ENCODE data around the gene HPCAL4. TPM values are rescaled to one million over a fixed set of nuclear protein-coding genes. Genes with fewer than 3 reads are reported as not detected.

HPCAL4 gene
- total RNA-seq, 1 donor from 2014 or later, result 4.4 TPM

DNA sequence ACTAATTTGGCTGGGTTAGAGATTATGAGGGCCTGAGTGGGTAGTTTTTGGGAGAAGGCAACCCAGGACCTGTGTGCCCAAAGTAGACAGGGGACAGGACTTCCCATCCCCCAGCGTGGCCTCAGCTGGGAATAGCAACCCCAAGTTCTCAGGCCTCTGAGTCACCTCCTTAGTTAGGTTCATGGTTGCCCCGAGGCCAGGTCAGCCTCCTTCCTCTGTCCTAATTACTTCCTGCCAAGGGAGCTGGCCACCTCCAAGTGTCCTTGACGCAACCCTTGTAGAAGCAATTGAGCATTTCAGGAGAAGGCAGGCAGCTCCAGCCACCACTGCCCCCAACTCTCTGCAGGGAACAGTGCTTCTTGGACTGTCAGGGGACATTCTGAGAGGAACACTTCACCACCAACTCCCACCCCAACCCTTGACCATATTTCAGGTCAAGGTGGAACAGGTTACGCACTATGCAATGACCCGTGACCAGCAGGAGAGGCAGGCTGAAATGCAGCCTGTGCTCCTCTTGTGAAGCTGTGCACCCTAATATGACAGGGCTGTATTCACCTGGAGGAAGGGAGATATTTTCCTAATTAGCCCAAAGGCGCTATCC is 14.2 kb downstream of the HPCAL4 start:
- DNase-seq (ENCODE audit: low read depth), result peak; percentile 76

DNA sequence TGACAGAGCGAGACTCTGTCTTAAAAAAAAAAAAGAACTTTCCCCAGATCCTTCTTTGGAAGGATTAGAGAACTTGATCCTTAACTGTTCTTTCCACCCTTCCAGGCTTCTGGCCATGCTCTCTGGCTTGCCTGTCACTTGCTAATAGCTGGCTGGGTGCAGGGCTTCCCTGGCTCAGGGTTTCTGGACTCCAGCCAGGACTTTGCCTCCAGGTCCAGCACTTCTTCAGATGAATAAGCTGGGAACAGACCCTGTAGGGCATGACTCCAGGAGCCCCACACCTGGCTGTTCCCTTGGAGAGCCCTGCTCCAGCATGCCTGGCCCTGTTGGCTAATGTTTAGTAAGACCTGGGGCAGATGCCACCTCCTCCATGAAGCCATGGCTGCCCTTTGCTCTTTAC is 16.0 kb downstream of the HPCAL4 start:
- DNase-seq (ENCODE audit: low read depth), result peak; percentile 80

DNA sequence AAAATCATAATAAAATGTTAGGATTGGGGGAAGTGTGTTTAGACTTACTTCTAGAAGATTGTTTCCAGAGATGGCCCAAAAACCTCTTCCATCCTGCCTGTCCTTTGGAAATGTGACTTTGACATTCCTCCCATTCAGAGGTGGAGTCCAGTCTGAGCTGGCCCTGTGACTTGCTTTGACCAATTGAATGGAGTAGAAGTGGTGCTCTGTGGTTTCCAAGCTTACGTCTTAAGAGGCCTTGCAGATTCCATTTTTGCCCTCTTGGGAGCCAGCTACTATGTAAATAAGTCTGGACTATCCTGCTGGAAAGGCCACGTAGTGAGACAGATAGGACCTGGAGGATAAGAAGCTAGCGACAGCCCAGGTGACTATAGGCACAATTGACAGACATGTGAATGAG is 18.0 kb downstream of the HPCAL4 start:
- DNase-seq (ENCODE audit: low read depth), result no peak

DNA sequence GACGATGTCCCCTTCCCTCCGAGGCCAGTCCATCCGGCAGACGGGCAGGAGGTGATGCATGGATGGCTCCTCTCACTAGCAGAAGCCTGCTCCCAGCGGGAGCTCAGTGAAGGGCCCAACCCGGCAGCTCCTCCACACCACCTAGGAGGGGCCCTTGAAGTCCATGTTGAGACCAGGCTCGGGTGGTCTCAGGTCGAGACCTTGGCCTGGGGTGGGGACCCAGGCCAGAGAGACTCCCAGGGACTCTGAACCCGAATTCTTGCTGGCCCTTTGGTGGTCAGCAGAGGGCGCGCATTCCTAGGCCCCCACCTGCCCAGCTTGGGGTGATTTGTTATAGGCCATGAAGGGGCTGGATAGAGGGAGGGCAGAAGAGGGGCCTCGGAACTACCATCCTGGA is 18.7 kb downstream of the HPCAL4 start:
- no peak for DNase-seq (ENCODE audit: low read depth)

DNA sequence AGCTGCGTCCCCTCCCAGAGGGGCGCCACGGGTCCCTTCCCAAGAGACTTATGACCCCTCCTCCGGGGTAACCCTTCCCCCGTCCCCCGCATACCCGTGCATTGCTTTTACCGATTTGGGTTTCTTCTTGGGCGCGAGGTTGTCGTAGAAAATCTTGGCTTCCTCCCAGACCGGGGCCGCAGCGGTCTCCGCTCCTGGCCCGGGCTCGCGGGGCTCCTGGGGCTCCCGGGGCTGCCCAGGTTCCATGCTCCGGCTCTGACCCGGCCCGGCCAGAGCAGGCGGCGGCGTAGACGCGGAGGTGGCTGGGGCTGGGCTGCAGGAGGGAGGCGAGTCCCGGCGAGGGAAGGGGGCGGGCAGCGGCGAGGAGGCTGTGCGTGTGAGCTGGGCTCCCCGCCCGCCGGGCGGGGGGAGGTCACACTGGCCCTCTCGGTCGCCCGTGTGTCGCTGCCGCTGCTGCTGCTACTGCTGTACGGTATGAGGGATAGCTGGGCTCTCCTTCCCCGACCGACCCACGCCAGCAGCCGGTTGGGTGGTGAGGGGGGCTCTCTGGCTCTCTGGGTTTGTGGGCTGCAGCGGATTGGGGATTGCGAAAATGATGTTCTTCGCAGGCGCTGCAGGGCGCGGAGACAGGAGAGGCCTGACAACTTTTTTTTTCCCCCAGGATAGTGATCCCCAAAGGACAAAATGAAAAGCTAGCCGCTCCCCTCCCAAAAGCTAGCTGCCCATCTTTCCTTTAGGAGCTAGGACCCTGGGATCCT is 19.3 kb downstream of the HPCAL4 start, which contains the start of gene NT5C1A:
TSS of gene NT5C1A (minus strand) at position 315 of the 758 bp plus-strand sequence. CDS start at position 246, 69 bp downstream.
- DNase-seq (ENCODE audit: low read depth), result no peak

DNA sequence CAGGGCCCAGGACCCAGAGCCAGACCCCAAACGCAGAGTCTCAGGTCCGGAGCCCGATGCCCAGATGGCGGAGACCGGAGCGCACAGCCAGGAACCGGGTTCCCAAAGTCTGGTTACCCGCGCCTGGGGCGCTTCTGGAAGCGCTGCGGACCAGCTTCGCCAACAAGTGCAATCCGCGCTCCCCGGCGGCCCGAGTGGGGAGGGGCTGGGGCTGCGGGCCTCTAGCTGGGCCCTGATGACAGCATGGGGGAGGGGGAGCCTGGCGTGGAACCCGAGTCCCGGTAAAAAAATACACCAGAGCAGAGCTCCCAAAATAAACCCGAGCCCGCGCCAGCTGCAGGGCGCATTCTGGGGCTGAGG is 19.8 kb downstream of the HPCAL4 start:
- DNase-seq (ENCODE audit: low read depth), result no peak

DNA sequence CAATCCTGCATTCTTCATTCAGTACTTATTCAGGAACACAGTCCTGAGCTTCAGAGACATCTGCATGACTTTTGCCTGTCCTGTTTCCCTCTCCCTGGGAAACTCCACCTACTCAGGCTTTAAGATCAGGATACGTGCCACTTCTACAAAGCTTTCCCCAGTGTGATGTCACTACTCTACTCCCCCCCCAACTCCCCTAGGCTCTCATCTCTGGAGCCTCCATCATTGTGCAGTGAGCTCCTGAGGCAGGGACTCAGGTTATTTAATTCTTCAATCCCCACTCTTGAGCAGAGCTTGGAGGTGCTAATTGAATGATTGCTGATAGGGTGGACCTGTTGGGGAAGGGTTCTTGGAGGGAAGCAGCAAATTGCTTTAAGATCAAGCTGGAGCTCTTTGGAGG is 20.5 kb downstream of the HPCAL4 start:
- DNase-seq (ENCODE audit: low read depth), result no peak

DNA sequence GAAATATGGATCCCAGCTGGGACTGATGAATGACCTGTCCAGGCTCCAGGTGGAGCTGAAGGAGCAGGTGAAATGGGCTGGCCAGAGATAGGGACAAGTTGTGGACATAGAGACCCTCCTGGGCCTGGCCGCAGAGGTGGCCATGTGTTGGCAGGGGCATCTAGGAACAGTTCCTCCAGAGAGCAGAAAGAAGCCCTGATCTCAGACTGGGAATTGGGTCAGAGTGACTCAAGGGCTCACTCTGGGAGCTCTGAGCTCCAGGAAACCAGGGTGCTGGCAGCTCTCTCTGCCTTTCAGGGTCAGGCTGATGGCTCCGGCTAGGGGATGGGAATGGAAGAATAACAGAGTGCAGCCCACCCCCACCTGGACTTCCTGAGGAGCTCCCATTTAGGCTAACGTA is 22.3 kb downstream of the HPCAL4 start:
- DNase-seq (ENCODE audit: low read depth), result no peak

DNA sequence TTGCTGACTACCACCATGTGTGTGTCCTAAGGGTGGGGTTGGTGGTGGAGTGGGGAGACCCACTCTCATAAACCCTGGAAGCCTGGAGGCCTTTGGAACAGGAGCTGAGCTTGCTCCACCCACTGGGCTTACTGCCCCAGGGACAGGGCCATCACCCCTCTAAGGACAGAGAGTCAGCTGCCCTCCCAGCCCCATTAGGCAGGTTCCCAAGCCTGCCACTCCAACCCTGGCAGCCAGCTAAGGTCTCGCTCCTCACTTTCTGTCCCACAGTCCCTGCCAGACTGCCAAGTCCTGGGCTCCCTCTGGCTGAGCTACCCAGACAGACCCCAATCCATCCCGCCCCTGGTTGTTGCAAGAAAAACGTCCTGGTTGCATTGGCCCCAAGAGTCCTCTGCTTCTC is 23.1 kb downstream of the HPCAL4 start:
- DNase-seq (ENCODE audit: low read depth), result no peak

DNA sequence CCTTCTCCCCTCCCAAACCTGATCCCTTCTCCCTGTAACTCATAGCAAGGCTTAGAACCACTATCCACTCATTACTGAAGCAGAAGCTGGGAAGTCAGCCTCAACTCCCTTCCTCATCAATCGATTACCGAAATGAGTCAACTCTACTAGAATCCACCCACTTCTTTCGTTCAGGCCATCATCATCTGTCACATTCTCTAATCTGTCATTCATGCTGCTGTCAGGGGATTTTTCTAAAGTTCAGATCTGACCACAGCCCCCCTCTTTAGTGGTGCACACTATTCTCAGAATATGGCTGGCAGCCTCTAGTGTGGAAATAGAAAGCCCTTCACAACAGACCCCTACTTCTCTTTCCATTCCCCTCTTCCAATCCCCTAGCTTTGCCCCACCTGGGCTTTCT is 24.5 kb downstream of the HPCAL4 start:
- no peak for DNase-seq (ENCODE audit: low read depth)

DNA sequence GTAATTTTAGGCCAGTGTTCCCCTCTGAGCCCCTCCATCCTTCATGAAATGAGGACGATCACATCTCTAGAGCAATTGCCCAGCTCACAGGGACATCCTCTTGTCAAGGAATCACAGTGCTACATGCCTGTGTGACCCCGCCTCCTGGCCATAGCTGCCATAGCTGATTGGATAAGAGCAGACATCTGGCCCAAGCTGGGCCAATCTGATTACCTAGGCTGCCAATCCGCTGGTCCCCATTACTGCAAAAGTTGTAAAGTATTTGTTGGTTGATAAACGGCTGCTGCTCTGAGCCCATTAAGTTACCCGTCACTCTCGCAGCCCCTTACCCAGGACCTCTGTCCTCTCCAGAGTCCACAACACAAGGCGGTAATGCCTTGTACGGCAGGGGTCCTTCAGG is 27.7 kb downstream of the HPCAL4 start:
- DNase-seq (ENCODE audit: low read depth), result no peak

DNA sequence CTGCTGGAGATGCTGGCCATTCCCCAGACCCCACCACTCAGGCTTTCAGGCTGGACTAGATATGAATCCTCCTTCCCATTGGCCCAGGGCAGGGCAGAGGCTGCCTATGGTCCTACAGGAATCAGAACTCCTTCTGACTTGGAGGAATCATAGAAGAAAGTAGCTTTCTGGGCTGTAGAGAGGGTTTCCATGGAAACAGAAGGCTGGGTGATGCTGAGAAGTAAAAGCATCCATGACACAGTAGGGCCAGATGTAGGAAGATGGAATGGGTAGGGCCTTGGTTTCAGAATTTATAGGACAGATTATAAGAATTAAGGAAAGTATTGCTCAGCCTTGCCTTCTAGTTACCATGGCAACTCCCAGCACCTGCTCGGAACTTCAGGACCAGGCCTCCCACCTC is 28.4 kb downstream of the HPCAL4 start:
- no peak for DNase-seq (ENCODE audit: low read depth)

DNA sequence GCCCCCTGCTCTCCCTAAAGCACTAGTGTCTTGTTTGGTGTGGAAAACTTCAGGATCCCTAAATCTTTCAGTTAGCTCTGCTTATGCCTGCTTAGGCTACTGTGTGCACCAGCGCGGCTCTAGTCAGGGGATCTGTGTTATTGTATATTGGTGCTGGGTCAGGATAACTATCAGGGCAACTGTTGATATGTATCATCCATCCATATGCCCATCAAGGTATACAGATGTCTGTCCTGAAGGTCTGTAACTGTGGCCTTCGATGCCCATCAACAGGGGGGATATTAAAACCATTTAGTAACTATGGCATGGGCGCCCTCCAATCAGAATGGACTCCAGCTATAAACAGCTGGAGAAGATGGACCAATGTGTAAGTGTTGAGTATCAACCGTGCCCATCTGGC is 31.7 kb downstream of the HPCAL4 start:
- no peak for DNase-seq (ENCODE audit: low read depth)

DNA sequence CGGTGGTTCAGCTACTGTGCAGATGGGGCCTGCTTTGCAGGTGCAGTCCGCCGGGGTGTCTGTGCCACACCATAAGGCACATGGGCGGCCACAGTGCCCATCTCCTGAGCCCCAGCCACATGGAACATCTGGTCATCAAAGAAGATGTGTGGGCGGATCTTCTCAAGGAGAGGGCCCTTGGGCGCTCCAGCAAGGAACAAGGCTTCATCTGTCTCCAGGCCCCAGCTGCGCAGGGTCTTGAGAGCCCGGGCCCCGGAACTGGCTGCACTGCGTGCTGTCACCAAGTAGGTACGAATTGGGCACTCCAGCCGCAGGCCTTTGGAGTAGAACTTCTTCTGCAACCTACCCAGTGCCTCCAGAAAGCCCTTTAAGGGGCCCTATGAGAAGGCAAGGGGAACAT is 32.1 kb downstream of the HPCAL4 start:
- no peak for DNase-seq (ENCODE audit: low read depth)

DNA sequence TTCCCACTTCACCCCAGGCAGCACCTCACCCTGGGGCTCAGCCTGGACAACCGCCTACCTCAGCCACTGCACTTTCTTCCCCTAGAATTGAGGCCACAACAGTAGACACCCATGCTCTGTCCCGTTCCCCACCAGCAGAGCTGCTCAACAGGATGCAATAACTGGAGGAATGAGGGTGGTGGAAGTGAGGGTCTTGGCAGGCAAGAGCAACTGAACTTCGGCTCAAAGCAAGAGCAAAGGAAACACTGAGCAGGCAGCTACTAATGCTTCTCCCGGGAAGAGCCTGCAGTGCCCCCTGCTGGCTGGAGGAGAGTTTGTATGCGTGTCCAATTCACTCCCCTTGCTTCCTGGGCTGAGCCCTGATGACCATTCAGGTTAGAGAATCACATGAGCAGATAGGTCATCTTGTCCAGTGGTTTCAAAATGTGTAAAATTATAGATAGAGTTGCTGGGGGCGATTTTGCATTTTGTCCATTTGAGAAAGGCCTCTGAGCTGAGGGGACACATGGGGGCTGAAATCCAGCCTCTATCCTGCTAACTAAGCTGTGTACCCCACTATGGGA is 33.2 kb downstream of the HPCAL4 start:
- DNase-seq (ENCODE audit: low read depth), result peak; percentile 57

DNA sequence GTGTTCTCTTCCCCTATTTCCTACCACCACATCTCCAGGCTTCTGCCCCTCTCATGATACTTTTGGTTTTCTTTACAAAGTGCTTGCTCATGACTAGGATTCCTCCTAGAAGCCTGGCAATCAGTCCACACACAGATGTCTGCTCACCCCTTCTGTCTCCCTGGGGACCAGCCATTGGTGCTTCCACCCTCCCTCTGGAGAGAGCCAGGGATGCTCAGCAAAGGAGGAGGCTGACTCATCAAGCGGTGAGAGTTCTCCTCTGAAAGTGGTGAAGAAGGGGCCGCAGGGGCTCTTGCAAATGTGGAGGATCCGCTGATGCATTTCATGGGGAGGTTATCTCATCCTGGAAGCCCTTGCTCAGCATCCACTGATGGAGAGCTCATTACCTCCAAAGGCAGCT is 33.8 kb downstream of the HPCAL4 start:
- DNase-seq (ENCODE audit: low read depth), result no peak

DNA sequence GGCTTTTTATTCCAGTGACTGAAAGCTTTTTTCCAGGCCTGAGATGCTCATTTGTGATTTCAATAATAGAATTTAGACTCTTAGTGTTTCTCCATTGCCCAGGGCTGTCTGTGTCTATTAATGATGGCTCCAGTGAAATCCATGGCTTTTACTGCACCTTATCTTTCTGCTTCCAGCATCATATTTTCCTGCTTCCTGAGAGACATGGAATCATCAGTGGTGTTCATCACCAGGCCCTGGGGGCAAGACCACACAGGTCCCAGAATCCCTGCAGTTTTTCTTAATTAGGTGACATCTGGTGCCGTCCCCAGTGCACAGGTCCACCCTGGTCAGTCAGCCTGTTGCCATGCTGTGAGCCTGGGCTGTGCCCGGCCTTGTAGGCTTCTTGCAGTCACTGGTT is 34.8 kb downstream of the HPCAL4 start:
- DNase-seq (ENCODE audit: low read depth), result no peak

DNA sequence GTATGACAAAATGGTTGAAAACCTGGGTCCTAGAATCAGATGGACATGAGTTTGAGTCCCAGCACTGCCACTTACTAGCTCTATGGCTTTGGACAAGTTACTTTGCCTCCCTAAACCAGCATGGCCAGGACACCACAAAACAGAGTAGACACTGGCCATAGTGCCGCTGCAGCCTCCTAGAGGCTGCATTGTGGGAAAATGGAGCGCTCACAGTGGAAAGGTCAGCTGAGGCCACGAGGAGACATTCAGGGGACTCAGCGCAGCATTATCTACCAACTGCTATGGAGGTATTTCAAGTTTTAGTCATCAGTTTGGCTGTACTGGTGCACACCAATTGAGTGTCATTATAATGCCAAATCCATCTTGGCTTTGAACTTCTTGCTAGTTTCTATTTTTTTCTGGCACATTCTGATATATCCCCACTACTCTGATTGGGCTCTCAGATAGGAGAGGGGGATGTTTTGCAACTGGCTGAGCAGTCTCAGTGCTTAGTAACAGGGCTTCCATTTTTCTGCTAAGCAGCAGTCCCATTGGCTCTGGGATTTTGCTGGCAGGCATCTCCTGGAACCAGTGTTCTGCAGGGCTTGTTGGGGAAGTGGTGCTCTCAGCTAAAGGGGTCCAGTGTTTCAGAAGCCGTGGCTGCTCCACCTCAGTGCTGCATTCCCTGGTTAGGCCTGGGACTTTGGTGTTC is 35.5 kb downstream of the HPCAL4 start:
- DNase-seq (ENCODE audit: low read depth), result no peak

DNA sequence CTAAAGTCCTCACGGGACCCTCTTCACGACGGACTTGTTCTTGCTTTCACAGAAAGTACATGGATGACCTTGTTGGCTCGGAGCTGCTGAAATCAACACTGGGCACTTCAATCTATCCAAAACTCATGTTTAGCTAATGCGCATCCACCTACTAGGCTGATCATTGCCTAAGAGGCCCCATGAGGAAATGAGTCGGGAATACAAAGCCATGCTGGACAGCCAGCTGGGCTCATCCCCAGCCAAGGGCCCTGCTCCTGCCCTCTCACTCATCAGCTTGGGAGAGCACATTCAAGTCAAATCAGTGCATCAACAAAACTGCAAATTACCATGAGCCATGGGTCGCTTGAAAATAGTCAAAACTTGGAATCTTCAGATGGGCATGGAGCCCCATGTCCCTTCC is 36.9 kb downstream of the HPCAL4 start:
- DNase-seq (ENCODE audit: low read depth), result no peak

DNA sequence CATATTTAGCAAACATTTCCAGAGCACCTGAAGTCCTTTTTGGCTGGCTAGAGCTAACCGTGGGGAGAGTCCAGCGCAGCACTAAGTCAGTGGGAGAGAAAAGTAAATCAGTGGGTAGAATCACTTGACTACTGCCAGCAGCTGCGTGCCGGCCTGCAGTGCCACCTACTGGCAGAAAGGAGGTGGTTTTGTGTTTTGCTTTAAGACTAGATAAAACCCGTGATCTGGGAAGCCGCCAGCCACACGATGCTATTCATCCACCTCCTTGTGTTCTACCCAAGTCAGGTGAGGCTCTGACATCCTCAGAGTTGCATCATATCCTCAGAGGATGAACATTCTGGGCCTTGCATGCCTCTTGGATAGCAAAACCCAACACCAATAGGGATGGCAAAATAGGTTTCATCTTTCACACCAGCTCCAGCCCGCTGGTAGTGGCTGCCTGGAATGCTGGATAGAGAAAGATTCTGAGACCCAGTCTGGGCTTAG is 37.6 kb downstream of the HPCAL4 start:
- DNase-seq (ENCODE audit: low read depth), result peak; percentile 63

DNA sequence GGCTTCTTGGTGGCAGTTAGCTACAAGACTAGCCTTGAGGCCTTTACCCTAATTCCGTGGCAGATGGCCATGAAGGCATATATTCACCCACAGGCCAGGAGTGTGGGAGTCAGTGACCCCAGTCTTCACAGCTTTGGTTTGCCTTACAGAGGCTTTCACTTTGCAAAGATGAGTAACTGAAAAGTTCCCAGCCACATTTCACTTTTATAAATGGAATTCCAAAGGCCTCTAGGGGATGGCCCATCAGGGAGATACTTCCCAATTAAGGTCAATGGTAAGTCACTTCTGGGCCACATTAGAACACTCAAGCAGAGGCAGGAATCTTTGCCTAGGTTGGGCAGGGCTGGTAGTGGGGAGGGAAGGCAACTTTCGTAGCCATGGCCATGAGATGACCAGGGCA is 38.7 kb downstream of the HPCAL4 start:
- no peak for DNase-seq (ENCODE audit: low read depth)

DNA sequence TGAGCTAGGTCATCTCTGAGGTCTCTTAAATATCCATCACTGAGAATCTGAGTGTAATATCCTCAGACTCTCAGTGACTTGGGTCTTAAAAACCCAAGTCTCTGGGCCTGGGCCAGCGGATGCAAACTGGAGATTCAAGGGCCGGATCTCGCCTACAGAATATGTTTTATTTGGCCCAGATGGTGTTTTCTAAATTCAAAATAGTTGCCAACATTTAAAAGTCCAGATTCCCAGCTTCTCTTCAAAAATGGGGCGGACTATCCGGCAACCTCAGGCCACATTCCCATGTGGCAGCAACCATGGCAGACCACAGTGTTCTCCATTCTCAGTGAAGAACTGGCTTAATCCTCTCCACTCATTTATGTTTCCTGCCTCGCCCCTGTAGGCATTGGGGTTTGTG is 39.1 kb downstream of the HPCAL4 start:
- no peak for DNase-seq (ENCODE audit: low read depth)

DNA sequence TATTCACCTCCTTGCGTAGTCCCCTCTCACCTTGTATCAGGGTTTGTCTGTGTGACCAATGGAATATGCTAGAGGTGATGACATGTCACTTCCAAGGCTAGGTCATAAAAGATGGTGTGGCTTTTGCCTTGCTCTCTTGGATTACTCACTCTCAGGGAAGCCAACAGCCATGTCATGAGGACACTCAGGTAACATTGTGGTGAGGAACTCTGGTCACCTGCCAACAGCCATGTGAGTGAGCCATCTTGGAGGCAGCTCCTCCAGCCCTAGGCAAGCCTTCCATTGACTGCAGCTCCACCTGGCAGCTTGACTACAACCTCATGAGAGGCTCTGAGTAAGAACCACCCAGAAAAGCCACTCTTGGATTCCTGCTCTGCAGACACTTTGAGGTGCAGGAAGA is 40.8 kb downstream of the HPCAL4 start:
- DNase-seq (ENCODE audit: low read depth), result no peak

Data from renal cortical epithelial cell (primary cell).